Erythroblast (primary cell): Measurements from ENCODE around the gene ZNFX1.

Experiments used
- GATA1 ChIP-seq: IDR thresholded peaks from 2 replicates; pipeline ENCODE4 v1.6.1; 2011; ENCODE audit warnings: low read depth, mild to moderate bottlenecking, control low read depth, low read length, moderate library complexity
- POLR2A ChIP-seq: IDR thresholded peaks from 2 replicates; pipeline ENCODE4 v1.6.1; 2011; ENCODE audit warnings: mild to moderate bottlenecking, low read length

- TF ChIP-seq POLR2A (no peak), GATA1 (no peak)
These were observed 44.6 kb downstream of the ZNFX1 start for GRCh38 chr20:49233226-49233625.
